Neural cell (in vitro differentiated cells): ENCODE results near the gene ACOX3. TPM values are rescaled to one million over a fixed set of nuclear protein-coding genes. Genes with fewer than 3 reads are reported as not detected.

Experiments used
- H2AFZ ChIP-seq: fragments of 200-600, 300-800 bp; sonication (generic), shearing (Covaris generic); 2 replicates; pipeline ENCODE4 v1.6.0; 2014; ENCODE audit warnings: low read depth, mild to moderate bottlenecking, antibody characterized with exemption, low read length, moderate library complexity
- H3F3A ChIP-seq: fragments of 200-600 bp; shearing (Covaris generic); 2 replicates; pipeline ENCODE4 v1.6.1; 2016; ENCODE audit warnings: mild to moderate bottlenecking, moderate library complexity, mixed read lengths, antibody characterized with exemption, low read length; ENCODE audit not compliant: insufficient read depth, poor library complexity, severe bottlenecking
- H3K27ac ChIP-seq: fragments of 200-600, 300-800 bp; sonication (generic), shearing (Covaris generic); 2 replicates; pipeline ENCODE4 v1.5.1; 2014; ENCODE audit warnings: mild to moderate bottlenecking, low read length, moderate library complexity
- H3K27me3 ChIP-seq: fragments of 300-800, 200-600 bp; sonication (generic), shearing (Covaris generic); 2 replicates; pipeline ENCODE4 v1.6.0; 2014; ENCODE audit warnings: mild to moderate bottlenecking, low read depth, low read length, moderate library complexity; ENCODE audit not compliant: insufficient read depth
- H3K36me3 ChIP-seq: fragments of 300-800, 200-600 bp; sonication (generic), shearing (Covaris generic); 2 replicates; pipeline ENCODE4 v1.5.1; 2014; ENCODE audit warnings: mild to moderate bottlenecking, antibody characterized with exemption, low read length, moderate library complexity; ENCODE audit not compliant: insufficient read depth
- H3K4me2 ChIP-seq: fragments of 300-800, 200-600 bp; sonication (generic), shearing (Covaris generic); 2 replicates; pipeline ENCODE4 v1.6.0; 2014; ENCODE audit warnings: mild to moderate bottlenecking, low read length
- H3K4me3 ChIP-seq: fragments of 300-800, 200-600 bp; sonication (generic), shearing (Covaris generic); 2 replicates; pipeline ENCODE4 v1.5.1; 2014; ENCODE audit warnings: mild to moderate bottlenecking, low read length, moderate library complexity
- H3K79me2 ChIP-seq: fragments of 200-600 bp; shearing (Covaris generic); replicated peaks from 2 replicates; pipeline ENCODE4 v1.6.0; 2014; ENCODE audit warnings: mild to moderate bottlenecking, low read length, moderate library complexity; ENCODE audit not compliant: insufficient read depth
- H3K9ac ChIP-seq: fragments of 300-800, 200-600 bp; sonication (generic), shearing (Covaris generic); 2 replicates; pipeline ENCODE4 v1.6.1; 2016; ENCODE audit warnings: mild to moderate bottlenecking, low read length, mixed read lengths
- H3K9me2 ChIP-seq: fragments of 200-600 bp; shearing (Covaris generic); 2 replicates; pipeline ENCODE4 v1.6.1; 2016; ENCODE audit warnings: mild to moderate bottlenecking, low read length, mixed read lengths; ENCODE audit not compliant: insufficient read depth
- H3K9me3 ChIP-seq: fragments of 200-600, 300-800 bp; sonication (generic), shearing (Covaris generic); 2 replicates; pipeline ENCODE4 v1.6.1; 2016; ENCODE audit warnings: mild to moderate bottlenecking, mixed run types, low read length, moderate library complexity, mixed read lengths
- H4K20me1 ChIP-seq: fragments of 200-600 bp; shearing (Covaris generic); 2 replicates; pipeline ENCODE4 v1.6.1; 2016; ENCODE audit warnings: mild to moderate bottlenecking, mixed run types; ENCODE audit not compliant: insufficient read depth
- CTCF ChIP-seq: fragments of 450-650 bp; IDR thresholded peaks from 2 replicates; pipeline ENCODE4 v1.5.1; 2014; ENCODE audit warnings: antibody characterized with exemption, mild to moderate bottlenecking, moderate library complexity; ENCODE audit not compliant: poor library complexity, severe bottlenecking
- EP300 ChIP-seq: fragments of 450-650 bp; conservative IDR thresholded peaks from 2 replicates; pipeline ENCODE4 v1.6.1; 2014; ENCODE audit warnings: antibody characterized with exemption, mild to moderate bottlenecking, moderate library complexity; ENCODE audit not compliant: poor library complexity, severe bottlenecking
- EZH2 ChIP-seq: fragments of 200-600, 300-800 bp; shearing (Covaris generic), sonication (generic); IDR thresholded peaks from 2 replicates; pipeline ENCODE4 v1.6.1; 2014; ENCODE audit warnings: antibody characterized with exemption, low read length, borderline replicate concordance, mild to moderate bottlenecking; ENCODE audit not compliant: insufficient read depth, poor library complexity, severe bottlenecking
- MXI1 ChIP-seq: fragments of 450-650 bp; conservative IDR thresholded peaks from 2 replicates; pipeline ENCODE4 v1.6.1; 2014; ENCODE audit warnings: antibody characterized with exemption, mild to moderate bottlenecking; ENCODE audit not compliant: poor library complexity, severe bottlenecking
- POLR2AphosphoS5 ChIP-seq: IDR thresholded peaks from 2 replicates; pipeline ENCODE4 v1.6.1; 2012
- RAD21 ChIP-seq: fragments of 450-650 bp; conservative IDR thresholded peaks from 2 replicates; pipeline ENCODE4 v1.6.1; 2014; ENCODE audit warnings: antibody characterized with exemption, mild to moderate bottlenecking, moderate library complexity
- REST ChIP-seq: IDR thresholded peaks from 2 replicates; pipeline ENCODE4 v1.6.1; 2012; ENCODE audit warnings: borderline replicate concordance
- SMC3 ChIP-seq: fragments of 450-650 bp; conservative IDR thresholded peaks from 2 replicates; pipeline ENCODE4 v1.6.1; 2014; ENCODE audit warnings: antibody characterized with exemption, mild to moderate bottlenecking, moderate library complexity; ENCODE audit not compliant: poor library complexity
- polyA plus RNA-seq: library from polyadenylated mRNA; depleted of rRNA; stranded (reverse); fragments of >200 nt; gene quantifications from 2 replicates; pipeline ENCODE4 v1.2.3, GENCODE V29; 2014

ACOX3 gene
- polyA plus RNA-seq, 1 donor from 2014 or later: 13.2 TPM

GRCh38 chr4:8434251-8435073 lies 6.1 kb downstream of the ACOX3 start:
- Histone ChIP-seq H3K36me3 (no peaks in the 10 kb centered on the region), H4K20me1 (no peaks in the 10 kb centered on the region), H3F3A (no peaks in the 10 kb centered on the region), H3K27ac (no peak overlapping the region), H3K4me2 (no peak overlapping the region), H3K27me3 (no peaks in the 10 kb centered on the region), H3K9ac (no peak overlapping the region), H3K9me3 (no peaks in the 10 kb centered on the region), H3K9me2 (no peaks in the 10 kb centered on the region), H3K4me3 (no peak overlapping the region), H3K79me2 (peaks cover 6% of the 10 kb centered on the region), H2AFZ (no peak overlapping the region)
- no peak for TF ChIP-seq EZH2

GRCh38 chr4:8433136-8433535 lies 7.4 kb downstream of the ACOX3 start:
- Histone ChIP-seq H3K79me2 (no peaks in the 10 kb centered on the region), H3K9me2 (no peaks in the 10 kb centered on the region), H3K4me2 (no peak overlapping the region), H3K27me3 (no peaks in the 10 kb centered on the region), H3K36me3 (no peaks in the 10 kb centered on the region), H3F3A (no peaks in the 10 kb centered on the region), H2AFZ (no peak overlapping the region), H3K4me3 (no peak overlapping the region), H3K27ac (no peak overlapping the region), H3K9ac (no peak overlapping the region), H4K20me1 (no peaks in the 10 kb centered on the region), H3K9me3 (no peaks in the 10 kb centered on the region)
- no peak for TF ChIP-seq CTCF
- TF ChIP-seq EZH2: no peak
- no peak for TF ChIP-seq POLR2AphosphoS5
- TF ChIP-seq MXI1: no peak
- no peak for TF ChIP-seq RAD21
- TF ChIP-seq SMC3: no peak
- TF ChIP-seq EP300: no peak
- no peak for TF ChIP-seq REST
